GM19193 (cell line): ENCODE measurements around the gene B3GALNT2.

Experiments used
- POLR2A ChIP-seq: IDR thresholded peaks from 4 replicates; pipeline ENCODE4 v1.6.1; 2011; ENCODE audit not compliant: insufficient read depth, insufficient read length; ENCODE audit errors: extremely low read depth

B3GALNT2 gene

DNA sequence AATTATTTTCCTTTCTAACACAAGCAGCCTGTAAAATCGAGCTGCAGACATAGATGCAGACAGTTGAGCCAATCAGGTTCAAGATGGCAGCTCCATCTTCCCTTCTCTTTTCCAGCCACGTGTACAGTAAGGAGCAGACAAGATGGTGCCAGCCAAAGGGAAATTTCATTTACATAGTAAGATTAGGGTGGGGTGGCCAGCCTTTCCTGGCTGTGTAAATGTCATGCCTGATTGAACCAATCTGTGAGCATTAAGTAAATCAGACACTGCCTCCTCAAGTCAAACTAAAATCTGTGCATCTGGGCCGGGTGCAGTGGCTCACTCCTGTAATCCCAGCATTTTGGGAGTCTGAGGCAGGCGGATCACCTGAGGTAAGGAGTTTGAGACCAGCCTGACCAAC, 76.8 kb downstream of the B3GALNT2 start:
- no peak for TF ChIP-seq POLR2A

DNA sequence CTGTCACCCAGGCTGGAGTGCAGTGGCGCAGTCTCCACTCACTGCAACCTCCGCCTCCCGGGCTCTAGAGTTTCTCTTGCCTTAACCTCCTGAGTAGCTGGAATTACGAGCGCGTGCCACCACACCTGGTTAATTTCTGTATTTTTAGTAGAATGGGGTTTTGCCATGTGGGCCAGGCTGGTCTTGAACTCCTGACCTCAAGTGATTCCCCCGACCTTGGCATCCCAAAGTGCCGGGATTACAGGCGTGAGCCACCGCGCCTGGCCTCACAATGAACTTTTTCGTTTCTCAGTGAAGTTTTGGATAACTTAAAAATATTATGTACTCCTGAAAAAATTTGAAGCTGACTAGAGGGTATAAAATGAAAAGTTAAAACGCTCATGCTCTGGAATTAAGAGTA, 77.6 kb downstream of the B3GALNT2 start:
- no peak for TF ChIP-seq POLR2A

DNA sequence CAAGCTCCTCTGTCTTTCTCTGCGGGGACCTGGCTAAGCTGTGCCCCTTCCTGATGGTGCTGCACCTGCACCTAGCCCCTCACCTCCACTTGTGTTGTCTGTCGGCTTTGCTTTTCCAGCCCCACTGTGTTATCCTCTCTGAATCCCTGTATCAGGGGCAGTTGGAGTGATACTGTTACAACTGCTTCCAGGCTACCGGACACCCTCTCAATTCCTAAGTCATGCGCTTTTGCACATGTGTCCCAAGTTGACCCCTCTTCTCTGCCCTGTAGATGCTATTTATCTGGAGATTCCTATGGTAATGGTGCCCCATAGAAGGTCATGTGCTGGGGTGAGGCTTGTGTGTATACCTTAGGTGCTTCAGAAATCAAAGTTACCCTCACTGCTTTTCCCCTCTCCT, 78.1 kb downstream of the B3GALNT2 start:
- TF ChIP-seq POLR2A, result no peak

DNA sequence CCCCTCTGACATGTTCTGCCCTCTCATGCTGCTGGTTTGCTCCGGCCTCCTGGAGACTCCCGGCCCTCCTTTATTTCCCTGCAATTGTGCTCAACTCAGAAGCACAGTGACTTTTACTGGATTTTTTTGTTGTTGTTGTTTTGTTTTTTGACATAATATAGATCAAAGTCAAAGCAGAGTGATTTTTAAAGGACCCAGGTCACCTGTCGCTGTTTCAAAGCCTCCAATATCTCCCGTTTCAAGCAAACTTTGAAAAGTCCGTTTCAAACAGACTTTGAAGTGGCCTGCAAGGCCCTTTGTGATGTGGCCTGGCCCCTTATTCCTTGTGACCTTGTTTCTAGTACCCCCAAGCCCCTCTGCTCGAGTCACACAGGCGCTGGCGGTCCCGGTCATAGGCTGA, 78.9 kb downstream of the B3GALNT2 start:
- TF ChIP-seq POLR2A, result no peak

DNA sequence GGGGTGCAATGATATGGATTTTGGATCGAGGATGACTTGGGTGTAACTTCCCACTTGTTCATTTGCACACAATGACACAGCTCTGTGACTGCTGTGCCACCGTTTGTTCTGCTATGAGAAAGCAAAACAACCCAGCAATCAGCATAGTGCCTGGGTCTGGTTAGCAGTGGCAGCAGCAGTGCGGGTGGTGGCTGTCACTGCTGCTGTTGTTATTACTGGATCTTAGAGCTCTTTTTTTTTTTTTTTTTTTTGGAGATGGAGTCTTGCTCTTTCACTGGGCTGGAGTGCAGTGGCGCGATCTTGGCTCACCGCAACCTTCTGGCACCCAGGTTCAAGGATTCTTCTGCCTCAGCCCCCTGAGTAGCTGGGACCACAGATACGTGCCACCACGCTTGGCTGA, 80.2 kb downstream of the B3GALNT2 start:
- no peak for TF ChIP-seq POLR2A

DNA sequence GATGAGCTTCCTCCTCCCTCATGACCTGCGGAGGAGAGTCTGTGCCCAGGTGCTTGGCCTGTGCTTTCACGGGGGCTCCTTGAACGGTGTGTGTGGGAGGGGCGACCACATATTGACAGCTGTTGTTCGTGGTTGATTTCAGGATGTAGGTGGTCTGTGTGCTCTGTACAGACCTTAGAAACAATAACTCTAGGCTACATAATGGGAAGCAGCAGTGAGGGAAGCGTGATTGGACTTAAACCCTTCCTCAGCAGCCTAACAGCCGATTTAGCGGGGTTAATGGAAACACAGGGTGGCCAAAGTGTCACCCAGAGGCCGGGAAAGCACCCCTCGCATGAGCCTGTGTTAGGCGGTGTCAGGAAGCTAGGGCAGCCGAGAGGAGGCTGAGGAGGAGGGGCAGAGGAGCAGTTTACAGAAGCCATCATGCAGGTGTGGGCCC, 81.0 kb downstream of the B3GALNT2 start:
- no peak for TF ChIP-seq POLR2A

DNA sequence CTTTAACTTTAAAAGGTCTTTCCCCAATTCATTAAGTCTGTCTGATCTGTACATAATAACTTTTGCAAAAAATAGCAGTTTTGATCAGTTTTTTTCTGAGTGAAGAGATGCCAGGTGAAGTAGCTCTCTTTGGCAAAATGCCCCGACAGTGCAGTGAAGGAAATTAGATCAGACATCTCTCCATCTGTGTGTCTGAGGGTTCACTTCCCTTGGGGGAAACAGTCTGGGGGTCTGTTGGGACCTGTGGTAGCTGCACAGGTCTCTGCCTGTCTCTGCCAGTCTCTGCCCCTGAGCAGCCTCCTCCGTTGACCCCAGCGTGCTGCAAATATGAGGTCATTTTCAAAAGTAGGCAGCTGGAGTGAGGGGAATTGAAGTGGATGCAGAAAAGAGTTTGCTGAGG, 82.5 kb downstream of the B3GALNT2 start:
- TF ChIP-seq POLR2A, result no peak

DNA sequence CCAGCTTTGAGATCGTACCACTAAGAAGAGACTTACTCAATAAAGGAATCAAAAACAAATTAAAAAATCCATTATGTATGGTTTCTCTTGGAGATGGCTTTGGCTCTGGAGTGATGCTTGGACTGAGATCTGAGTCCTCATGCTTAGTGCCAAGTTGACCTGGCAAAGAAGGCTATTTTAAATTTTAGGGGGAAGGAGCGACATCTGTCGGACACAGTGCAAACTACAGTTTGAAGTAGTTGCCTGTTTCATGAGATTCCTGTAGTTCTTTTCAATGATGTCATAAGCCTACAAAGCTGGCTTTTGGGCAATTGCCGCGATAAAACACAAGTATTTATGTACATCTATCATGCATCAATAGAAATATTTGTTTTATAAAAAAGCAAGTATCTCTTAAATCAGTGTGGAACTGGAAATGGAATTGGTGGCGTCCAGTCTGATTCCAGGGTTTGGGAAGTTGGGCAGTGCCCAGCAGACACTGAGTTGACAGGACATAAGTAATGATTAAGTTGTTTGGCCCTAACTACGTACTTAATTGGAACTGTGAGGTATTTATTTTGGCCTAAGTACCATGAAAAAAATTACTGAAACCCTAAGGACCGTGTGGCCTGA, 87.1 kb downstream of the B3GALNT2 start:
- no peak for TF ChIP-seq POLR2A

DNA sequence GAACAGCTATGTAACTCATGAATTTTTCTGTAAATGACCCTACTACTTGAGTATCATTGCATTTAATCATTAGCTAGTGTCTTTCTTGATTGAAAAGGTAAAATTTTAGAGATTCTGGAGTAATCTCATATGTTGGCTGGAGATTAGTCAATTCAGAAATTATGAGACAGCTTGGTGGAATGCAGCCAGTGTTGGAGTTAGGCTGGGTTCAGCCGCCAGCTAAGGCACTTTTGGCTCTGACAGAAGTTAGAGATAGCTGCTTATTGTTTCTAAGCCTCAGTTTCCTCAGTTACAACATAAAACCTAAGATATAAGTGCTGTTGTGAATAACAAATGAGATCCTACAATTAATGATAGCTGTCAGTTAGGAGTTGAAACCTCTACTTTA, 87.6 kb downstream of the B3GALNT2 start:
- no peak for TF ChIP-seq POLR2A

DNA sequence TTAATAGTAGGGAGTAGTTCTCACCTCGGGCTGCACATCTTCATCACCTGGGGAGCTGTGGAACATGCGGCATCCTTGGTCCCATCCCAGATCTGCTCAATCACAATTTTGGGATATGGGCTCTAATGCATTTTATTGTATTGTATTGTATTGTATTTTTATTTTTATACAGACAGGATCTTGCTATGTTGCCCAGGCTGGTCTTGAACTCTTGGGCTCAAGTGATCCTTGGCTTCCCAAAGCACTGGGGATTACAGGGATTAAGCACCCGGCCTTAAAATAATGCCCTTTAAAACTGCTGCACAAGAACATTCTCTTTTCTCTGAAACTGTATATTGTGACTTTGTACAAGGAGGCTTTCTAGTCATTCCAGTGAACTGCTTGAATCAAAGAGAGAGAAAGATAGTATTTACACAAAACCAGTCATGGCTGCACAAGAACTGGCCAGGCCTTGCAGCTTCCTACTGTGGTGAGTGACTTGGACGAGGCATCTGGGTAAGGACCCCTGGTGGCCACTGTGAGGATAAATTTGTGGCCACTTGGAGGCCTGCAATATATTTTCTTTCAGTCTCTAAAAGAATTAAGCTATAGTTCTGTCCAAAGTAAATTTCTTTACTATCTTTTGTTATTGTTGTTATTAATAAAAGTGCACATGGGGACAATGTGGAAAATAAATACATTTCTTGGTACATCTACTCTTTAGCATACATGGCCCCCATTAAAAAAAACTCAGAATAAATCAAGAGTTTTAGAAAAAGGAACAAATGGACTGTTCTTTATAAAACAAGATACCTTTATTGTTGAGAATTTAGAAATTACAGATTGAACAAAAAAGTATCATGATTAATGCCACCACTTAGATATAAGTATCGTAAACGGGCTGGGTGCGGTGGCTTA, 89.0 kb downstream of the B3GALNT2 start:
- no peak for TF ChIP-seq POLR2A

DNA sequence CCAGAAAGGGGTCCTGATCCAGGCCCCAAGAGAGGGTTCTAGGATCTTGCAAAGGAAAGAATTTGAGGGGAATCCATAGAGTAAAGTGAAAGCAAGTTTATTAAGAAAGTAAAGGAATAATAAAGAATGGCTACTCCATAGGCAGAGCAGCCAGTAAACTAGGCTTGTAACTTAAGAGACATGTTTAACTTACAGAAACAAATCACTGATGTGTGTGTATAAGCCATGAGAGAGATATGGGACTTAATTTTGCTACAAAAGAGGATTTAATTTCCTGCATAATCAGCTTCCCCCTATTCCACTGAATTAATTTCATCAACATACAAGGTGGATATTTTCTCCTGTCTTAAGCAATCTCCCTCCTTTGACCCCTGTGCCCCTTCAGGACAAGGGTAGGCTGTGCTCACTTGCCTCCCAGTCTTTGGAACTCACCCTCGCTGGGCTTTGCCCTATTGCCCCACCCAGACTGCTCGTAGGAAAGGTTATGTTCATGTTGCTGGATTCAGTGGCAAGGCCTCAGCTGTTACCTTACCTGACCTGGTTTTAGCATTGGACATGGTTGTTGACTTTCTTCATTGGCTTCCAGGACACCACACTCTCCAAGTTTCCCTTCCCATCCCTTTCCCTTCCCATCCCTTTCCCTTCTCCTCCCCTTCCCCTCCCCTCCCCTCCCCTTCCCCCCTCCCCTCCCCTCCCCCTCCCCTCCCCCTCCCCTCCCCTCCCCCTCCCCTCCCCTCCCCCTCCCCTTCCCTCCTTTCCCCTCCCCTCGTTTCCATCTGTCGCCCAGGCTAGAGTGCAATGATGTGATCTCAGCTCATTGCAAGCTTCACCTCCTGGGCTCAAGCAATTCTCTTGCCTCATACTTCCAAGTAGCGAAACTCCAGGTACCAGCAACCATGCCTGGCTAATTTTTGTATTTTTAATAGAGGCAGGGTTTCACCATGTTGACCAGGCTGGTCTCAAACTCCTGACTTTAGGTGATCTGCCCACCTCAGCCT, 92.5 kb downstream of the B3GALNT2 start:
- TF ChIP-seq POLR2A, result no peak

DNA sequence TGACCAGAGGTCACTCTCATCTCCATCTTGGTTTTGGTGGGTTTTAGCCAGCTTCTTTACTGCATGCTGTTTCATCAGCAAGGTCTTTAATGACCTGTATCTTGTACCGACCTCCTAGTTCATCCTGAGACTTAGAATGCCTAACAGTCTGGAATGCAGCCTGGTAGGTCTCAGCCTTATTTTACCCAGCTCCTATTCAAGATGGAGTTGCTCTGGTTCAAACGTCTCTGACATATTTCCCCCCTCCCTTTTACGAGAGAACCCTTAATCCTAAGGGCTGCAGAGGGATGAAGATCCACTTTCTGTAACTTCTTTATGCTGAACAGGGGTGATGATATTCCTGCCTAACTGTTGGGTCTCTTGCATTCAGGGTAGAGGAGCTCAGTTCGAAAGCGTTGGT, 93.8 kb downstream of the B3GALNT2 start:
- TF ChIP-seq POLR2A, result no peak

DNA sequence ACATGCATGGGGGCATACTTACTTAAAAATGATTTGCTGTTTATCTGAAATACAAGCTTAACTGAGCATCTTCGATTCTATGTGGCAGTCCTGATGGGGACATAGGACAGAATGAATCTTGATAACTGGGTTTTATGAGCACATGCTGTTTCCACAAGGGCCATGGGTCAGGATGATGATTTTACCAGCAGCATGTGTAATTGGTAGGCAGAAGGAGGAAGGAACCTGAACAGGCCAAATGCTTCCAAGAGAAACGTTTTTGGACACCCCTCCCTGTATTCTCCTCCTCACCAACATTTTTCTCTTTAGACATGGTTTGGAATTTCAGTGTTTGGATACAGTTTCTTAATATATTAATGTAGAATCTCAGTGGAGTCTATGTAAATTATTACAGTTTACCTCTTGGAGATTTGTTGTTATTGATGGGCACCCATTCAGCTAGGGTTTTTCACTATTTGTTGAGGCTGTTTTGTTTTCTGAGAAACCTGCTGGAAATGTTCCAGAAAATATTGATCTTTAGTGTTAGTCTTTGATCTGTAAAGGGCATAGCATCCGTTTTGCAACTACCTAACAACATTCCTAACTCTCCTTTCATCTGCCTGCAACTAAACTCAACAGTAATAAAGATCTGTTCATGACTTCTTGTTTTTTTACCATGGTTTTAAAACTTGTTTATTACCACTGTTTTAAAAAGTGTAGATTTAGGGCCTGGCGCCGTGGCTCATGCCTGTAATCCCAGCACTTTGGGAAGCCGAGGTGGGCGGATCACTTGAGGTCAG, 95.0 kb downstream of the B3GALNT2 start:
- no peak for TF ChIP-seq POLR2A

DNA sequence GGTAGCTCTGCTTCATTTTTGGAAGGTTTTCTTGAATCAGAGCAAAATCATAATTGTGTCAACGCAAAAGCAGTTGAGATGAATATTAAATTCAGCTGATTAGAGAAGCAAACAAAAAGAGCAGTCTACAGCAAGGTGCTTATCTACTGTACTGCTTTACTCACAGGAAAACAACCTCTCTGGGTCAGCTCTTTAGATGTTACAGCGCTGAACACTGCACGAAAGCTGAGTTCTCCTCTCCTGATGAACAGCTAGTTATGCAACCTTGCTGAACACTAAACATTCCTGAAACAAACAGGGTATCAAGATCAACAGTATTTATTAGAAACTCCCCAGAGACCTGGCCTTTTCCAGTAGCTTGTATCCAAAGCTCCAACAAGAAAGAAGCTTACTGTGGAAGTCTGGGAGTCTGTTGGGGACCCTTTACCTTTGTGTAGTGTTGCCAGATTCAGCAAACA, 95.7 kb downstream of the B3GALNT2 start:
- no peak for TF ChIP-seq POLR2A
